B cell (primary cell): ENCODE results near the gene ARHGEF39.

Experiments
- CTCF ChIP-seq: fragments of 200-600 bp; IDR thresholded peaks from one replicate; pipeline ENCODE4 v1.8.0; 2022; ENCODE audit warnings: antibody characterized with exemption, mild to moderate bottlenecking
- EZH2 ChIP-seq: IDR thresholded peaks from 2 replicates; pipeline ENCODE4 v1.6.1; 2012; ENCODE audit warnings: borderline replicate concordance, low read depth, mild to moderate bottlenecking, moderate library complexity, low read length; ENCODE audit not compliant: insufficient read depth, poor library complexity, severe bottlenecking

GRCh38 chr9:35653611-35654010 is 11.4 kb downstream of the ARHGEF39 start:
- TF ChIP-seq CTCF (no peak), EZH2 (no peak)
